Coronary artery (tissue), 2 donors: ENCODE measurements around the gene ESPNL.

Experiments
- DNase-seq: peaks from one replicate; pipeline ENCODE4 v3.0.0-alpha.2; 2017; ENCODE audit warnings: low spot score
- H3K27ac ChIP-seq, 2 donors: fragments of 200-600 bp; sonication (generic); one replicate each; pipeline ENCODE4 v1.5.1; 2016 to 2019
- H3K4me3 ChIP-seq: fragments of 200-600 bp; sonication (generic); 2 replicates; pipeline ENCODE4 v1.5.1; 2016; ENCODE audit warnings: mild to moderate bottlenecking, moderate library complexity
- CTCF ChIP-seq: fragments of 200-600 bp; sonication (generic); IDR thresholded peaks from one replicate; pipeline ENCODE4 v1.5.1; 2019; ENCODE audit warnings: antibody characterized with exemption

Gene ESPNL

GRCh38 chr2:238105506-238106338 is 5.6 kb downstream of the ESPNL start:
- no peak for DNase-seq
- no peak overlapping the region for H3K27ac ChIP-seq

GRCh38 chr2:238106339-238106697 is 6.2 kb downstream of the ESPNL start:
- DNase-seq: no peak
- TF ChIP-seq CTCF: no peak
- Histone ChIP-seq H3K27ac (no peak overlapping the region), H3K4me3 (no peak overlapping the region)

More at GRCh38 chr2:238105506-238106338, 5.6 kb downstream of the ESPNL start:
- no peak overlapping the region for H3K4me3 ChIP-seq
- TF ChIP-seq CTCF: no peak

GRCh38 chr2:238106698-238107524 is 6.8 kb downstream of the ESPNL start:
- no peak overlapping the region for H3K4me3 ChIP-seq
- no peak overlapping the region for H3K27ac ChIP-seq
- no peak for TF ChIP-seq CTCF
- DNase-seq: no peak

DNA sequence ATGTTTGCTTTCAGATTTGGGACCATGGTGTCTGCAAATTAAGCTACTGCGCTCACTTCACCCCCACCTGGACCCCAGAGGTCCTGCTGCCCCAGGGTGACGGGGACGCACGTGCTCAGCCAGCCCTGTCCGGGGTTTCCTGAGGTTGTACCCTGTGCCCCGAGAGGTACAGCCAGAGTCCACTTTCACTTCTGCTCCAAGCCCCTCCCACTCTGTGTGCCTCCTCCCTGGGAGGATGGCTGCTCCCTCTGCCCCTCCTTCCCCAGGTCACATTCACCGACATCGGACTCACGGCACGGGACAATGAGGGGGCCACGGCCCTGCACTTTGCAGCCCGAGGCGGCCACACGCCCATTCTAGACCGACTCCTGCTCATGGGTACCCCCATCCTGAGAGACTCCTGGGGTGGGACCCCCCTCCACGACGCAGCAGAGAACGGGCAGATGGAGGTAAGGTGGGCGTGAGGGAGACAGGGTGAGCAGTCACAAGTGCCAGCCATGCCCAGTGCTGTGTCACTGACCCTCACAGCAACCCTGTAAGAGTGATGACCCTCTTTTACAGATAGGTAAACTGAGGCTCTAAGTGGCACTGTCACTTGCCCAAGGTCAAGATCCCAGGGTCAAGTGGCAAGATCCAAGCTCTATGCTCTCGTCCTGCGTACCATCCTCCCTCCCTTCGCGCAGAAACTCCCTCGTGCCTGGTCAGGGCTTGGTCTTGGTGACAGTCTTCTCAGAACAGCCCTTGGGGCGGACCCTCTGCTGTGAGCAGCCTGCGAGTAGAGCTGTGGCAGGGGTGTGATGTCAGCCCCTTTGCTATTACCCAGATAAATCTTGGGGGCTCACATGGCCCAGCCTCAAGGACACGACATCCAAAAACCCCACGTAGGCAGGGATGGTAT is 7.6 kb downstream of the ESPNL start:
- TF ChIP-seq CTCF: no peak
- Histone ChIP-seq H3K27ac (no peak overlapping the region), H3K4me3 (no peak overlapping the region)
- DNase-seq: no peak

- TF ChIP-seq CTCF: no peak
- no peak overlapping the region for H3K27ac ChIP-seq
- no peak overlapping the region for H3K4me3 ChIP-seq
- no peak for DNase-seq
Measured at GRCh38 chr2:238108423-238109183, 8.5 kb downstream of the ESPNL start.

- no peak overlapping the region for H3K27ac ChIP-seq
- TF ChIP-seq CTCF: no peak
- DNase-seq: no peak
- H3K4me3 ChIP-seq: no peak overlapping the region
Measured at GRCh38 chr2:238113611-238114010, 13.5 kb downstream of the ESPNL start.
